ENCODE measurements around the gene MAPKAP1.
A peak's percentile ranks its signal among the peaks of the same experiment; 100 is the strongest.

MAPKAP1 gene

DNA sequence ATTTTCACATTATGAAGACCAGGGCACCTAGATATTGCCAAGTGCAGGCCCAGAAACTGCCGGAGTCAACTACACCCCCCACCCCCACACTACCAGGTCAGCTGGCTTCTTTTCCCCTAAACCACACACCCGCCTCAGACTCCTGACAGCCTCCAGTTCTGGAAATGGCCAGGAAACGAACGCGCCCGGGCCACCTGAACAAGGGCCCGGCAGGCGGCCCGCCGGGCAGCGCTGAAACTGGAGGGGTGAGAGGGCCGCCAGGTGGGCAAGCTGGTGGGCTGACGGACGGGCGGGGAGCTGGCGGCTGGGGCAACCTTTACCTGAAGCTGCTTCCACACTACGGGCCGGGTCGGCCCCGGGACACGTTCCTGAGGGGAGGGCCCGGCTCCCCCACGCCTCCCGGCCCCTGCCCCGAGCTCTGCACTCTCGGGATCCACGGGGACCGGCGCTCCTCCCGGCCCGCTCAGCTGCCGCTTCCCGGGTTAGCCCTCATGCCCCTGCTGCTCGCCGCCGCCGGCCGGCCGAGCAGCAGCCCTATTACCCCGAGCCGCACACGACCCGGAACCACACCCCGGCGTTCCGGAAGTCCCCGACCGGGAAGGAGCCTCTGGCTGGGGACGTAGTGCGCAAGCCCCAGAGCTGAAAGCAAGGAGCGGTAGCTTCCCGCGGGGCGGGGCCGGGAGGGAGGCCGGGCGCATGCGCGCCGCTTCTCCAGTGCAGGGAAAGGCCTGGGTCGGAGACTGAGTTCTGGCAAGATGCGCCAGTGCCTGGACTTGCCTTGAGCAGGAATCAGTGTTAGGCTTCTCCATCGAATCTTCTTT is at the start of gene MAPKAP1:
MAPKAP1 (minus strand) TSS at position 558 of the 821 bp plus-strand sequence. CDS start 34,634 bp downstream, outside the sequence.
- peak; percentile 90 to 92 for DNase-seq (ENCODE audit: low read depth in 2 of 2)

DNA sequence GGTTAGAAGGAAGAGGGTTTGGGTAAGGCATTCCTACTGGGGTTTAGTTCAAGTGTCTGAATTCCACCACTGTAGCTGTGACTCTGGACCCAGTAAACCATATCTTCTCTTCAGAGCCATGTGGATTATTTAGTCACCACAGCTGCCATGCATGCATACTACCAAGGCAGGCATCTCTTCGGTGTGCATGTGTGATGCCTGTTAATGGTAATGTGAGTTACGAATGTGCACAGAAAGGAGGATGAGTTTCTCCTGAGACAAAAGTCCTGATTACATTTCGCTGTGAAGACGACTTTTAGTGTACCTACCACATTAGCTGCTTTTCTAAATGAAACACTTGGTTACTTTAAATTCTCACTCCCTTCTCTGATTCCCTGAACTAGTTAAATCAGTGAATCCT is 49.5 kb upstream of the MAPKAP1 start:
- DNase-seq (ENCODE audit: low read depth in 2 of 2): no peak

DNA sequence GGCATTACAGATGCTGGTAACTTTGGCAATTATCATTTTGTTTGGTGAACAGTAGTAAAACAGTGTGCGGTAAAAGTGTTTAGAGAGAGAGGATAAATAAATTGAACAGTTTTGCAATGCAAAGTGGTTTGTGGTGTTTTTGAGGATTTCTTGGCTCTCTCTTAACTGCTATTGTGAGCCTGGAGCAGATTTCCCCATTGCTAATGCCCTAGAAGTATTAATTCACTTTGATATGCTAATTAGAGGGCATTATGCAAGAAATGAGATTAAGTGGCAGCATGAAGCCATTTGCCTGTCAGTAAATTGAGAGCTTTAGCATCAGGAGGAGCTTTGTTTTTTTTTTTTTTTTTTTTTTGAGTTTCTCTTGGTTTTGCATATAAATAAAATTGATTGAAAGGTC is 48.3 kb upstream of the MAPKAP1 start:
- no peak for DNase-seq (ENCODE audit: low read depth in 2 of 2)

DNA sequence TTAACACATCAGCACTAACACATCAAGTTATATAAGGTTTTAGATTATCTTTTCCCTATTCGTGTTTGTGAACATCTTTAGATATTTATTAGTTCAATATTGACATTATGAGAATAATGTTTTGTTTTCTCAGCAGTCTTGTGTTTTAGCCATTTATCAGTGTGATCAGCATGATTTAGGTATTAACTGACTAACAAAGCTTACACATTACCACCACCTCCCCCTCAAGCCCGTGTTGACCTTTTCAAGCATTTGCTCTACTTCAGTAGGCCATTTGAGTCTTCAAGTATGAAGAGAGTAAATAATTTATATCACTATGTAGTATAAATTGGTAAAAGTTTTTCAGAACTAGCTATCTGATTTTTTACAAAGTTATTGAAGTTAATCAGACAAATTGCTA is 47.1 kb upstream of the MAPKAP1 start:
- no peak for DNase-seq (ENCODE audit: low read depth in 2 of 2)

DNA sequence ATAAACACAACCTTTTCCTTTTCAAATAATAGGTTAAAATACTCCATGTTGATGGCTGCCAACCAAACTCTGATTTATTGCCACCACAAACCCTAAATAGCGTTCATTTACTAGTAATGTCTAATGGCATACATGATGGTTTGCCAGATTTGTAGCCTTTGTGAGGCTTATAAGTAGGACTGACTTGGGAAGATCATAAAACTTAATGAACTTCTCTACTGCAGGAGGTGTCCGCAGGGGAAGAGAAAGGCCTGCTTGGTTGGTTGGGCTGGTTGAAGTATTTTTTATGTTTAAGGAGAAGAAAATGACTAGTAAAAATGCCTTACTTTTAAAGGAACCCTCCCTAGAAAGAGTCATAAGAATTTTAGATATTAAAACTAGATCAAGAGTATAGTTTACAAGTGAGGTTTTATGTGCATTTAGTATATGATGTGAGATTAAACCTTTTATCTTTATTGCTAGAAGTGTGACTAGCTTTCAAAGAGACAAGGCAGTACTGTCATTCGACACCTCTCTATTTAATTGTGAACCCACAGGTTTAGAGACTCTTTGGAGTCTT is 45.1 kb upstream of the MAPKAP1 start:
- no peak for DNase-seq (ENCODE audit: low read depth in 2 of 2)

GRCh38 chr9:125750627-125751011 is 43.6 kb upstream of the MAPKAP1 start:
- no peak for DNase-seq (ENCODE audit: low read depth in 2 of 2)

GRCh38 chr9:125749951-125750626 is 43.1 kb upstream of the MAPKAP1 start:
- DNase-seq (ENCODE audit: low read depth in 2 of 2): no peak

DNA sequence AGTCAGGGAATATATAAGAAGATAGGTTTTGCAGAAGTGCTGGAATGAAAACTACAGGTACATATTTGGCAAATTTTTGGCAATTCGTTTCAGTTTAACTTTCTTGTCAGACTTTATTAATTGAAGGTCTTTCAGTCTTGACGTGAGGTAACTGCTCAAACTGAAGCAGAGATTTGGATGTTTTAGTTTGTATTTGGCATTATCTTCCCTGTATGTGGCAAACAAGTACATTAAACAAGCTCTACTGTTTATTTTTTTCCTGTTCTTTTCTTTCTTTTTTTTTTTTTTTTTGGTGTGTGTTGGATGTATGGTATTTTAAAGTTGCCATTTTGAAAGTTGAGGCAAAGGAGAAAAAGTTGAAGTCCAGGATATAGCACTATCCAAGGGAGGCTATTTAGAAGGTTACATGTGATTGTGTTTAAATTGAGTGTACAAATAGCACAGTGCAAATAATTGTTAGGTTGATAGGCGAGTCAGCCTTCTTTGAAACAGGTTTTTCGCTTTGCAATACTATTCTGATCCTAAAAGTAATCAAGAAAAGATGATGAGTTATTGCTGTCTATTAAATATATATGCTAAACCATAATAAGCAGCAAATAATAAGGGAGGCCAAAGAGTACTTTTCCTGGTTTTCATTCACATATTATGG is 42.4 kb upstream of the MAPKAP1 start:
- no peak for DNase-seq (ENCODE audit: low read depth in 2 of 2)

DNA sequence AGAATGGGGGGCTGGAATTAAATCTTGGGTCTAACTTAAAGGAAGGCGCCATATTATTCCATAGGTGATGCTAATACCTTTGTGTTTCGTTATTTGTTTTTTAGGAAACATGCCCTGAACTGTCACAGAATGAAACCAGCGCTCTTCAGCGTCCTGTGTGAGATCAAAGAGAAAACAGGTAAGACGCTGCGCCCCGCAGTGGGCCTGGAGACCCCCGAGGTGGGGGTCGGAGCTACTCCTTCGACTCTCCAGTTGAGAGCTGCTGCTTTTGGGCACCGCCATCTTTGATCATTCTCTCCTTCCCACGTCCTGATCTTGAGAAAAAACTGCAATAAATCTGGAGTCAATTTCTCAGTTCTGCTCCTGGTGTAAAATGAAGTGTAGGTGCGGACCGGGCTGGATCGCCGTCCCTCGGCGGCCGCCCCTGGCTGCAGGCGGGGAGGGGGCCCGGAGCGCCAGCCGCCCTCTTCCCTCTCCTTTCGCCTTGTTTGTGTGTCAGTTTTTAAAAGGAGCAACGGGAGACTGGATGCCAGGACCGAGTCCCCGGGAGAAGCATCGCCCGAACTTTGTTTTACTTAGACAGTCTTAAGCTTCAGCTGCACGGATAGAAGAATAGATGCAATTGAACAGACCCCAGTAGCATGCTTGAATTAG is 41.6 kb upstream of the MAPKAP1 start:
- DNase-seq (ENCODE audit: low read depth in 2 of 2): no peak

GRCh38 chr9:125747765-125748445 is 40.9 kb upstream of the MAPKAP1 start:
- DNase-seq (ENCODE audit: low read depth in 2 of 2): no peak

DNA sequence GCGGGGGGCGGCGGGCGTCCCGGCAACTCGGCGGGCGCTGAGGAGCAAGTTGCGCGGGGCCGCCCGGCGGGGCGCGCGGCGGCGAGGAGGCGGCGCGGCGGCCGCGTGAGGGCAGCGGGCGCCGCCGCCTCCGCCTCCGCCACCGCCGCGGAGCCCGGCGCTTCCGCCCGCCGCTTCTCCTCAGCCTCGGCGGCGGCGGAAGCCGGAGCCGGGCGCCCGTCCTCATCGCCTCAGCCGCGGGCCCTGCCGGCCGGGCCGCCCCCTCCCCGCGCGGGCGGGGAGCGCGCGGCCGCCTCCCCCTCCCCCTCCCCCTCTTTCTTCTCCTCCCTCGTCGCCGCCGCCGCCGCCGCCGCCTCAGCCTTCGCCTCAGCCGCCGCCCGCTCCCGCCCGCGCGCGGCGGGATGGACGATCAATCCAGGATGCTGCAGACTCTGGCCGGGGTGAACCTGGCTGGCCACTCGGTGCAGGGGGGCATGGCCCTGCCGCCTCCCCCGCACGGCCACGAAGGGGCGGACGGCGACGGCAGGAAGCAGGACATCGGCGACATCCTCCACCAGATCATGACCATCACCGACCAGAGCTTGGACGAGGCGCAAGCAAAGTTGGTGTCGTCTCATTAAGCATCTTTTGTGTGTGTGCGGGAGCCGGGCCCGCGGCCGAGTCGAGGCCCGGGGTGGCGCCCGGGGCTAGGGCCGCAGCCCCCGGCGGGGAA is 40.2 kb upstream of the MAPKAP1 start, which contains the start of gene PBX3:
PBX3 (plus strand) TSS at position 321 of the 712 bp plus-strand sequence.
- DNase-seq (ENCODE audit: low read depth in 2 of 2): peak in 1 of 2 donors; percentile 20

DNA sequence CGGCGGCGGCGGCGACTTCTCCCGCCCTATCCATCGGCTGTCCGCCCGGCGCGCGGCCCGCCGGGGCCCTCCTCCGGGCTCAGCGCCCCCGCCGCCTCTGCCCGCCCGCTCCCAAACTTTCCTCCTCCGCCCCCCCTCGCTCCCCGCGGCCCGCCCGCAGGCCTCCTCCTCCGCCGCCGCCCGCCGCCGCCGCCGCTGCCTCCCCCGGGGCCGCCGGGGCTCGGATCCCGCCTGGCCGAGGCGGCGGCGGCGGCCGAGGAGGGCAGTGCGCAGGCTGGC is 39.7 kb upstream of the MAPKAP1 start:
- no peak for DNase-seq (ENCODE audit: low read depth in 2 of 2)

DNA sequence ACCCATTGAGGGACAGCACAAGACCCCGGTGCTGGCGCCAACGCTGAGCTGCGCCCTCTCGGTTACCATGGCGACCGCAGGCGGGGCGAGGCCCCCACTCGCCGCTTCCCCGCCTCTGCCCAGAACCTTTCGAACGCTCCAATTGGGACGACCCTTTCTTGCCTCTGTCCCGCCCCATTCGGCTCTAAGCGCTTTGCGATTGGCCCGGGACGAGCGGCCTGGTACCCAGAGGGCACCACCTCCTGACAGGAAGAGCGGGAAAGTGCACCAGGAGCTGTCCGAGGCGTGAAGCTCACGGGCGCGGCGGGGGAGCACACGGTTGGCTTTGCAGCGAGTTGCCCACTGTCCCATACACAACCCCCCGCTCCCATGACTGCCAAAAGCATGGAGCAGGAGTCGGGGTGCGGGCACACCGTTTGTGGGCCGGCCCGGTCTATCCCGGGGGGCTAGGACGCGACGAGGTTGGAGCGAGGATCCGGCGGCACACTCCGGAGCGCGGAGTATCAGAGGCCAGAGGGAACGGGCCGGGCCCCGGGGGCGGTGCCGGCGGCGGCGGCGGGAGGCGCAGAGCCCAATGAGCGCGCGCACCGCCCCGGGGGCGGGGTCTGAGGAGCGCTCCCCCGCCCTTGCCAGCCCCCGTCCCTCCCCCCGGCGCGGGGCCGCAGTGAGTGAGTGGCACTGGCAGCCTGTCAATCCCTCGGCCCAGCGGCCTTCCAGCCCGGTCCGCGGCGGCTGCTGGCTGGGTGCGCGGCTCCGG is 39.2 kb upstream of the MAPKAP1 start:
- peak; percentile 81 to 85 for DNase-seq (ENCODE audit: low read depth in 2 of 2)

DNA sequence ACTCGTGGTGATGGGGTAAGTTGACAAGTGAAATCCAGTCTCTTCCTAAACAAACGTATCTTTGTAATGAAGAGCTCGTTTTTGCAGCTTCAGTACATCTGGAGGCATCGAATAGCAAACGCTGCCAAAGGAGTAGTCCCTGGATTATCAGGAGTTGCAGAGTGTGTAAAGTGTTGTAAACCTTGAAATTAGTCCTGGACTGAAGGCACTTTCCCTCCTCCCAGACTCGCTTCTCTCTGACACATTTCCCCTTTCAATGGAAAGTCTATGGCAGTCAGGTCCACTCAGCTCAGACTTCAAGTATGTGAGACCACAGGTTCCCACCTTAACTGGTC is 38.6 kb upstream of the MAPKAP1 start:
- no peak for DNase-seq (ENCODE audit: low read depth in 2 of 2)

GRCh38 chr9:125745018-125745417 is 38.0 kb upstream of the MAPKAP1 start:
- no peak for DNase-seq (ENCODE audit: low read depth in 2 of 2)

DNA sequence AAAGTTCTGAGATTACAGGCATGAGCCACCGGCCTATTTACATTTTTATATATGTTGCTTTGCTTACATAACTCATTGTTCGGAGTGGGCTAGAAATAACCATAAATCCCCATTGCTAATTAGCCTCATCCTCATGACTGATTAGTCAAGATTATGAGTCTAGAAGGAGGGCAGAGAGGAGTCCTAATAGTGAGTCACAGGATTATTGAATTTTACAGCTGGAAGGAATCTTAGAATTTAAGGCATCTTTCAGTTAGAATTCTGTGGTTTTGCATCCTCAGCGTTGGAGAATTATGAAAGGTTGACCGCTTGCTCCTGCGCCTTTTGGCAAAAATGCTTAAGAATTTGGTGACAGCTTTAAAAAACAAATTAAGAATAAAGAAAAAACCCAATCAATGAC is 37.6 kb upstream of the MAPKAP1 start:
- DNase-seq (ENCODE audit: low read depth in 2 of 2): no peak

DNA sequence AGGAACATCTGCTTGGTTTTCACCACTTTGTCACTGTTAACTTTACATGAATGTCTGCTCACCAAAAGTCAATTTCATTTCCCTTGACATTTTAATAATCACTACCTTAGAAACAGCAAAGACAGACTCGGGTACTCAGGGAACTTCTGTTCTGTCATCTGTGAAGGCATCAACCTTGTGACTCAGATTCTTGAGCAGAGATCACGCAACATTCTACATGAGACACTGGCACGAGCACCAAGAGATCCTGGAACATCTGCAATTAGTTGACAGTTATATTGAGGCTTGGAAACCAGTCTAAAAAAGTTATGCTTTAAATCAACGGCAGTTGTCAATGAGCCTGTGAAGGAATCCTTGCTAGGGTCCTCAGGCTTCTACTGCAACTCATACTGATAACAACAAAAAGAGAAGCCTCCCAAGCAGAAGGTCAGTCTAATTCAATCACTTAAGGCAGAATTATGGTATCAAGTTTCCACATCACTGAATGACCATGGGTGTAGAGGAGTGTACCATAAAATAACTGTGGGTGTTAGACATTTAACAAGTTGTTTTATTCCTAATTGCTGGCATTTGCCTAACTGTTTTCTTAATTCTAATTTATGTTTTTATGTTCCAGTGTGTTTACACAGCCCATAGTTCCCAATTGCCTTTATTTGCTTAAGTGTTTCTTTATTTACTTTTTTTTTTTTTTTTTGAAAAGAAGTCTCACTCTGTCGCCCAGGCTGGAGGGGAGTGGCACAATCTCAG is 36.8 kb upstream of the MAPKAP1 start:
- no peak for DNase-seq (ENCODE audit: low read depth in 2 of 2)

DNA sequence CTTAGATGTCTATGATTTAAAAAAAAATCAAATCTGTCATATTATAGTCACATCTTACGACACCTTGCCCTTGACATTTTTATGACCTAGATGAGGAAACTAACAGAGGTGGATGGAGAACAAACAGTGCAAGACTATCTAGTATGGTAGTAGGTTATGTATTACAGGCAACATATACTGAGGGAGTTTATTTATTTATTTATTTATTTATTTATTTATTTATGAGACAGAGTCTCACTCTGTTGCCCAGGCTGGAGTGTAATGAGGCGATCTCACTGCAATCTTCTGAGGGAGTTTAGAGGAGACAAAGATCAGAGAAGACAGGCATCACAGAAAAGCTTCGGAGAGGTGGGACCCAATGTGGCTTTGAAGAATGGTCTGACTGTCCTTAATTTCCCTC is 35.6 kb upstream of the MAPKAP1 start:
- DNase-seq (ENCODE audit: low read depth in 2 of 2): no peak

GRCh38 chr9:125739436-125739835 is 32.4 kb upstream of the MAPKAP1 start:
- DNase-seq (ENCODE audit: low read depth in 2 of 2): no peak

DNA sequence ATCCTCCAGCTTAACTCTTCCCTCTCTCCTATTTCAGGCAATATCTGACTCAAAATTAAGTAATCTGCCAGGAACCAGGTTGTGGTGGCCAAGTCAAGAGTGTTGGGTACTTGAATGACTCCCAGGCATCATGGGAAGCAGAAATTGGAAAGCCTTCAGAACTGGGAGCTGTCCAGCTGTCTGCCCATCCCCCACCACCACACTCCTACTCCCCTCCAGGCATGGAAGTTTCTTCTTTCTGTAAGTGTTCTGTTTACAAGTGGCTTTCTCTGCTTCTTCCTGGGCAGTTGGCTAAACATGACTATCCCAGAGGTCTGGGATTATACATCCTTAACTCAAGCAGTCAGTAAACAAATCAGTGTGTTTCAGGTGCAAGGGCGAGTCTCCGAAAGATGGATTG is 25.6 kb upstream of the MAPKAP1 start:
- DNase-seq (ENCODE audit: low read depth in 2 of 2): no peak
